Measurements from ENCODE around the gene SPDYE2B.
"Not testable (repeated sequence)": the region's sequence is repeated elsewhere in the genome, so short reads cannot be mapped to it uniquely, and the experiment has no call there.

SPDYE2B gene, protein sequence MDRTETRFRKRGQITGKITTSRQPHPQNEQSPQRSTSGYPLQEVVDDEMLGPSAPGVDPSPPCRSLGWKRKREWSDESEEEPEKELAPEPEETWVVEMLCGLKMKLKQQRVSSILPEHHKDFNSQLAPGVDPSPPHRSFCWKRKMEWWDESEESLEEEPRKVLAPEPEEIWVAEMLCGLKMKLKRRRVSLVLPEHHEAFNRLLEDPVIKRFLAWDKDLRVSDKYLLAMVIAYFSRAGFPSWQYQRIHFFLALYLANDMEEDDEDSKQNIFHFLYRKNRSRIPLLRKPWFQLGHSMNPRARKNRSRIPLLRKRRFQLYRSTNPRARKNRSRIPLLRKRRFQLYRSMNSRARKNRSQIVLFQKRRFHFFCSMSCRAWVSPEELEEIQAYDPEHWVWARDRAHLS

DNA sequence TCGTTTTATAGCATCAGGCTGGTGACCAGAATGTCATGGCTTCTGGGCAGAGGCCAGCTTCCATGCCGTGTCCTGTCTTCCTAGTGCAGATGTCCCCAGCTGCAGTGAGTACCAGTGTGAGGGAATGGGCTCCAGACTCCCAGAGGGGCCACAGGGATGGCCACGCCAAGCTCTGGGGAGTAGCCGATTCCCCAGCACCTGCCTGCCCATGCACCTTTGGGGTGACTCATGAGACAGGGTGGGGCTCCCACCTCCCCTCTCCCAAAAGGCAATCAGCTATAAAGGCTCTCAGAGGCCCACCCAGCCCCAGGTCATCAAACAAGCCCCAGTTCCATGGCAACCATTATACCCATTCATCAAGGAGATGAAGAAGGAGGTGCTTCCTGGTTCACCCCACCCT, at the start of gene SPDYE2B:
TSS of gene SPDYE2B (plus strand) at position 396 of the 400 bp plus-strand sequence. CDS start 2,030 bp downstream, outside the sequence.
- DNase-seq, result not testable (repeated sequence)

DNA sequence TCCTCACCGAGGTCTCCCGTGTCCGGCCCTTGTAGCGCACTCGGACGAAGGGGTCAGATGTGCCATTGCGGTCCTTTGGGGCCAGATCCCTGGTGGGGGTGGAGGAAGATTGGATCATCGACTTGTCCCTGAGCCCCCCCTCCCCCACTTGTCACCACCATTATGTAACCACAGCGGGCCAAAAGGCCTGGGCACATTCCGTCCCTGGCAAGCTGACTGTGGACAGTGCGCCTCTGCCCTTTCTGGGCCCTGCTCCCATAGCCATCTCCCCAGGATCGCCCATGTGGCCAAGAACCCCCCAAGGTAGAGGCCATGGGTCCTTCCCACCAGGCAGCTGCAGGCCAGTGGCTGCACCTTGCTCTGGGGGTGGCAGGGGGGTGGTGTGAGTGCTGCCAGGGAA, 47.8 kb upstream of the SPDYE2B start:
- DNase-seq, result not testable (repeated sequence)

DNA sequence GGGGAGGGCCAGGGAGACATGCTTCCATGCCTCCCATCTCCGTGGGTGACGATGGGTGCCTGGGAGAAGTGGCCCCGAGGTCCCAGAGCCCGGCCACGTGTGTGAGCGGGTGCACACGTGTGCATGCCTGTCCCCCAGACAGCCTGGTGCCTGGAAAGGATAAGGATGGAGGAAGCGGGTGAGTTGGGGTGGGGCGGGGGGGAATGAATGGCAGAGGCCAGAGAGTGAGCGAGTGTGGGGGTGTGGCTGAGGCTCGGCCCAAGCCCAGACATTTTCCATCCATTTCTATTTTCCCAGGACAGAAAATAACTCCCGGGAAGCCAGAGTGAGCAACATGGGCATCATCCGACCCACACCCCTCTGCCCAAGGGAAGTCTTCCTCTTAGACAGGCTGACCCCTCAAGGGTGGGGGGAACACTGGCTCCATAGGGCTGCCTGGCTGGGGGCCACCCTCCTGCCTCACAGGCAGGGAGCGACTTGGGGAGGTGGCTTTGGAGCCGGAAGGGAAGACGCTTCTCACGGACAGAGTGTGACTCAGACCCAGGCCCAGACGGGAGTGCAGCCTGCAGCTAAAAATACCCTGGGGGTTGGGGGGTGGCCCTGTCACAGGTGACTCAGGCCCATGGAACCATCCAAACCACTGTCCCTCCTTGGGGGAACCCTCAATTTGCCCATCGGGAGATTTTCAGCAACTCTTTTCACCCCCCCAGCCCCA, 45.5 kb upstream of the SPDYE2B start:
- DNase-seq, result not testable (repeated sequence)

DNA sequence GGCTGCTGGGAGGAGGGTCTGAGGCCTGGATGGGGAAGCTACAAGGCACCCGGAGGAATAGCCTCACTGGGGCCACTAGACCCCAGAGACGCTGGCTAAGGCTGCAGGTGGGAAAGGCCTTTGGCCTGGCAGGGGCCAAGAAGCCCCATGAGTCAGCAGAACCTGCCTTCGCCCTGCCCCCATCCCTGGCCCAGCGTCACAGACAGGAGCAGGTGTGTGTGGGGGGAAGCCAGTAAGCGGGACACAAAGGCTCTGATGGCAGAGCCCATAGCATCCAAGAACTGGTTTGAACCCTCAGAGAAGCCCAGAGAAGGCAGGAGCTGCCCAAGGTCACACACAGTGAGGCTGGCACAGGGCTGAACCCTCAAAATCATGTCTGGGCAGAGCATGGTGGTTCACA, 43.3 kb upstream of the SPDYE2B start:
- not testable (repeated sequence) for DNase-seq

DNA sequence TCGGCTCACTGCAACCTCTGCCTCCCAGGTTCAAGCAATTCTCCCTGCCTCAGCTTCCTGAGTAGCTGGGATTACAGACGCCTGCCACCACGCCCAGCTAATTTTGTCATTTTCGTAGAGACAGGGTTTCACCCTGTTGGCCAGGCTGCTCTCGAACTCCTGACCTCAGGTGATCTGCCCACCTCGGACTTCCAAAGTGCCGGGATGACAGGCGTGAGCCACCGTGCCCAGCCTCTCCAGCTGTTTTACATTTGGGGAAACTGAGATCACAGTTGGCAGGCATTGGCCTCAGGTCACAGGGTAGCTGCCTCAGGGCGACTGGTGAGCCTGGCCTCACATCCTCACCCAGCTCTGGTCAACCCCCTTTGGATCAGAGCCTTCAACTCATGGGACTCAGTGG, 40.4 kb upstream of the SPDYE2B start:
- not testable (repeated sequence) for DNase-seq

DNA sequence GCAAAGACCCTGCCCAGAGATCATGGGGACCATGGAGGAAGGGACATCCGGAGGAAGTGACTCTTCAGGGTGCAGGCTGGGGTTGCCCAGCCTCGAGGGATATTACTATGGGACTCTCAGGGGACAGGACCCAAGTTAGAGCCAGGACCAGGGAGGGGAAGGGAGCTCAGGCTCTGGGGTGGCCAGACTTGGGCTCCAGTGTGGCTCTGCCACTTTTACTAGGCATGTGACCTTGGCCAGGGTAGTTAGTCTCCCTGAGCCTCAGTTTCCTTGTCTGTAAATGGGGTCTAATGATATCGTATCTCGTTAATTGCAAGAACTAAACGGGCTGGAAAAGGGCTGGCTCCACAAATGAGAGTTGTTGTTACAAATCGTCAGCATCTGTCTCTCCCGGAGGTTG, 39.7 kb upstream of the SPDYE2B start:
- DNase-seq, result not testable (repeated sequence)

DNA sequence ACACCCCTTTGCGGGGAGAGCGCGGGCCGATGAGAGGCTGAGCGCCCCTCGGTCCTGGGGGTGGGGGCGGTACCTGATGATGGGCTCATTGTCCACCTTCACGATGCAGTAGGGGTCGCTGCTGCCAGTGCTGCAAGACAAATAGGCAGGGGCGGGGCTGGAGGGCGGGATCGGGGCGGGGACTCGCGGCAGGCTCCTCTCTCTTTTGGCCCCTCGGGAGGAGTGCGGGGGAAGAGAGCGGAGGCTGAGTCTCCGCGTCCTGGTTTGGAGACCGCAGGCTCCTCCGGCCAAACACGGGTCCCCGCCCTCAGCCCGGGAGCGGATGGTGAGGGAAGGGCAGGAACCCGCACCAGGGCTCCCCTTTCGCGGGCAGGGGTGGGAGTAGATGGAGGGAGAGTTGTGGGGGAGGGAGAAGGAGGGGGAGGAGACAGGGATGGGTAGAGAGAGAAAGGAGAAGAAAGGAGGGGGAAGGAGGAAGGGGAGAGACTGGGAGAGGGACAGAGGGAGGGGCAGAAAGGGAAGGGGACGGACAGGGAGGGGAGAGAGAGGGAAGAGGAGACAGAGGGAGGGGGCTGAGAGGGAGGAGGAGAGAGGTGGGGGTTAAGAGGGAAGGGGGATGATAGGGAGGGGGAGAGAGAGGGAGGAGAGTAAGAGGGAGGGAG, 39.0 kb upstream of the SPDYE2B start:
- DNase-seq, result not testable (repeated sequence)

DNA sequence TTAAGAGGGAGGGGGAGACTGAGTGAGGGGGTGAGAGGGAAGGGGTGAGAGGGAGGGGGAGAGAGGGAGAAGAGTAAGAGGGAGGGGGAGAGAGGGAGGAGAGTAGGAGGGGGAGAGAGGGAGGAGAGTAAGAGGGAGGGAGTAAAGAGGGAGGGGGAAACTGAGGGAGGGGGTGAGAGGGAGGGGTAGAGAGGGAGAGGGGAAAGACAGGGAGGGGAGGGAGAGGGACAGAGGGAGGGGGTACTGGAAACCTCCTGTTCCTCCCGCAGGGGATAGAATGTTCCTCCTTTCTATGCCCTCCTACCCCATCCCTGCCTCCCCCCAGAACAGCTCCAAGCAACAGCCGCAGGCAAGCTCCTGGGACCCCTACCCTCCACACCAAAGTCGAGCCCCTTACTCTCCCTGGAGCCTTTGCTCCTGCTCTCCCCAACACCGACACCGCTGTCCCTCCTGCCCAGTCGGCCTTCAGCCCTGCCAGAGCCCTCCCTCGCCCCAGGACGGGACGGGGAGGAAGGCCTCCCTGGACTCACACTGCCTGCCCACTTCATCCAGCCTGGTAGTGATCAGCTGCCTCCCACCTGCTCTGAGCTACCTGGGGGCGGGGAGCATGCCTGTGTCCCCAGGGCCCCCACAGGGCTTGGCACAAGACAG, 38.3 kb upstream of the SPDYE2B start:
- not testable (repeated sequence) for DNase-seq

DNA sequence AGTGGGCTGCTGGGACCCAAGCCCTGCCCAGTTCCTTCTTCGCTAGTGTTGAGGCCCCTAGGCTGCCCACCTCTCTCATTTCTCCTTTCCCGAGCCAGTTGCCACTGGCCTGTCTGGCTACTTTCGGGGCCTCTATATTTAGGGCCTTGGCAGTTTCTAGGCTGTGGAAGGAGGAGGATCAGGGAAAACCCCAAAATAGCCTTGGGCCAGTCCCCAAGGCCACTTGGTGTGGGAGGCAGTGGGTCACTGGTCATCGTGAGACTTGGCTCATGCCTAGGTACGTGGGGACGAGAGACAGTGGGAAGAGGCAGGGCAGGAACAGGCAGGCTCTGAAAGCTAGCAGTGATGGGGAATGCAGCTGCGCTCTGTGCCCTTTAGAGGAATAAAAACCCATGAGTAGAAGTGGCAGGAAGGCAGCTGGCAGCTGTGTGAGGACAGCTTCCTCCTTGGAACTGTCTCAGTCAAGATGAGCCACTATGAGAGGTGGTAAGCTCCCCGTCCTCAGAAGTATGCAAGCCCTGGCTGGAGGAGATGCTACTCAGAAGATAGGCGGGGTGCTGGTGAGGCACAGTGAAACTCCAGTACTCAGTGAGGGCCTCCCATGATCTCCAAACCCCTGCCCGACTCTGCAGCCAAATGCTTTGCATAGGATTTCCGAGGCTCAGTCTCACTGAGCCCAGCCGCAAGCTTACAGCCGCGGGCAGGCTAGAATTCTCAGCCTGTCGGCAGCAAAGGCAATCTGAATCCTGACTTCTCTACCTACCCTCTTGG, 36.4 kb upstream of the SPDYE2B start:
- DNase-seq, result not testable (repeated sequence)

DNA sequence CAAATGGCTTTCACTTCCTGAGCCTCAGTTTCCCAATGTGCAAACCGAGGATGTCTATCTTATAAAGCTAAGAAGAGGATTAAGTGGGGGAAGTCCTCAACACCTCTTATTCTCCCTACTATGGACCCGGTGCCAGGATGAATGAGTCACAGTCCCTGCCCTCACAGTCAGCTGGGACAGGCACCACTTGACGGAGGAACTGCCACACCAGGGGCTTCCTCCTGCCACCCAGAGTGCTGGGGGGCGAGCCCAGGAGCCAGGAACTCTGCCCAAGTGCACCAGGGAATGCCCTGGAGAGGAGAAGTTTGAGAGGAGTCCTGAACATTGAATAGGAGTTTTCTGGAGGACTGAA, 35.8 kb upstream of the SPDYE2B start:
- DNase-seq, result not testable (repeated sequence)

DNA sequence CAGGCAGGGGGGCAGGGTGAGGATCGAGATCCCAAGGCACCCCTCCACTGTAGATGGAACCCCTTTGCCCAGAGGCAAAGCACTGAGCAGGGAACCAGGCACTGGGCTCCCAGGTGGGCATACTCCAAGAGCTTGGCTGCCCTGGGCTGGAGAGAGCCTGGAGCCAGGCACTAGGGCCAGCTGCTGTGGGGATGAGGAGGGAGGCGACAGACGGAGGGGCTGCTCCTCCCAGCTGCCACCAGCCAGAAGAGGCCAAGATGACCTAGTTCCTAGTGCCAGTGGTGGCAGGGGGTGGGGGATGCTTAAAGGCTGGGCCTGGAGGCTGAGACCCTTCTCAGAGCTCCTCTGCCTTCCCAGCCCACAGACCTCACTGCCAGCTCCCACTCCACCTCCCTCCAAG, 35.2 kb upstream of the SPDYE2B start:
- not testable (repeated sequence) for DNase-seq

DNA sequence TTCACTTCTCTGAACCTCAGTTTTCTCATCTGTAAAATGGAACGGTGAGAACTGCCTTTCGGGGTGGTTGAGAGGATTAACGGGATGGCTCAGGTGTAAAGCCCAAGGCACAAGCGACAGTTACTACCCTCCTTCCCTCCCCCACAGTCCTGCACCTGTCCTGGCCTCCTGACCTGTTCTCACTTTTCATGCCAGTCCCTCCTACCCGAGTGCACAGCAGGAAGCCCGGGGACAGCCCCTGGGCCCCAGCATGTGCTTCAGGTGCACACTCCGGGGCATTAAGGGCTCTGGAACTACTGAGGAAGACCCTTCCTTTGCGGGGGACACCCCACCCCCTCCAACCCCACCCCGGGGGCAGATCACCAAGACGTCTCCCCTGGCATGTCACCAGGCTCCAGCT, 34.2 kb upstream of the SPDYE2B start:
- DNase-seq, result not testable (repeated sequence)

DNA sequence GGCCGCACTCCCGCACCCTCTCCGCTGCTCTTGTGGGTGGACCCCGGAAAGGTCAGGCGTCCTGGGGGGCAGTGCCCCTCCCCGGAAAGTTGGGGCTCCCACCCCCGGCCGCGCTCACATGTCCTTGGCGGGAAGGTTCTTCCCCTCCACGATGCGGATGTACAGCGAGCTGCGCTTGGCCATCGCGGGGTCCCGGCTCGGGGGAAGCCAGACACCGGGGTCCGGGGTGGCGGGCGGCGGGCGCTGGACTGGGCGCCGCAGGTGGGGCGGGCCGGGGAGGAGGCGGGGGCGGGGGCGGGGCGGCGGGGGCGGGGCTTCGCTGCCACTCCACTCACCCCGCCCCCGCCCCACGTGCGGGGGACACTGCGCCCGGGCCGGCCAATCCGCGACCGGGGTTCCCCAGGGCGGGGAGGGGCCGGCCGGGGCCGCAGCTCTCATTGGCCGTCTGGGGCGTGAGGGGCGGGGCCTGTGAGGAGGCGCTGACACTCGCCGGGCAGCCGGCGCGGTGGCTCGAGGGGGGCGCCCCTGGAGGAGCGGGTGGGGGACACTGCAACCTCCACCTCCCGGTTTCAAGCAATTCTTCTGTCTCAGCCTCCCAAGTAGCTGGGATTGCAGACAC, 33.5 kb upstream of the SPDYE2B start, which contains the start of gene RASA4:
TSS of gene RASA4 (minus strand) at position 250 of the 619 bp plus-strand sequence. CDS start at position 183, 67 bp downstream.
- not testable (repeated sequence) for DNase-seq

DNA sequence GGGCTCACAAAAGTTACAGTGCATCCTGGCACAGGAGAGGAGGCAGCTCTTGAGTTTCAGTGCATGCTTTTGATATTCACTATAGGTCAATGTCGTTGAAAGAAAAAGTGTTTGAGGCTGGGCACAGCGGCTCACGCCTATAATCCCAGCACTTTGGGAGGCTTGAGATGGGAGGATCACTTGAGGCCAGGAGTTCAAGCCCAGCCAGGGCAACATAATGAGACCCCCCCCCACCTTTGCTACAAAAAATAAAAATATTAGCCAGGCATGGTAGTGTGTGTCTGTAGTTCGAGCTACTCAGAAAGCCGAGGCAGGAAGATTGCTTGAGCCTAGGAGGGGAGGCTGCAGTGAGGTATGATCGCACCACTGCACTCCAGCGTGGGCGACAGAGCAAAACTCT, 32.0 kb upstream of the SPDYE2B start:
- not testable (repeated sequence) for DNase-seq

DNA sequence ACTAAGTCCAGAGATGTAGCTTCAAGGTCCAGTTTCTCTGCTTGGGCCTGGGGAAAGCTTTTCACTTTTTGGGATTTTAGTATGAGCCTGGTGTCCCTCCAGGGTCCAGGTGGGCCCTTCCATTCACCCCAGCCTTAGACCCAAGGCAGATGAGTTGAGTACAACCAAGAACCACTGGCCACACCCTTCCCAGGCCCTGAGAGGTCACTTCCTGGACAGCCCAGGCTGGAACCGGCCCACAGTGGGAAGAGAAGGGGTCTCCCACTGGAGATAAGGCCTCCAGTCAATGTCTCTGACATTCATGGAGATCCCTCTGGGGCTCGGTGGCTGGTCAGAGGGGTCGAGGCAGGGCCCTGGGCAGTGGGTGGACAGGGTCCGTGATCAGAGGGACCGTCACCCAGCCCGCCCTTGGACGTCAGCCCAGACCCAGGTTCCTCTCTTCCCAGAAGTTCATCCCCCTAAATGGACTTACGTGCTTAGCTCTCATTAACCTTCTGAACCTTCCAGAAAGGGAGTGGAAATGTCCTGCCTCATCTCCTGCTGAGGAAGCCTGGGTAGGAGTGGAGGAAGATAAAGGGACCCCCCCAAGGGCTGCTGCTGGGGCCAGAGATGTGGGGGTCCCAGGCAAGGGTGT, 22.7 kb upstream of the SPDYE2B start:
- not testable (repeated sequence) for DNase-seq

DNA sequence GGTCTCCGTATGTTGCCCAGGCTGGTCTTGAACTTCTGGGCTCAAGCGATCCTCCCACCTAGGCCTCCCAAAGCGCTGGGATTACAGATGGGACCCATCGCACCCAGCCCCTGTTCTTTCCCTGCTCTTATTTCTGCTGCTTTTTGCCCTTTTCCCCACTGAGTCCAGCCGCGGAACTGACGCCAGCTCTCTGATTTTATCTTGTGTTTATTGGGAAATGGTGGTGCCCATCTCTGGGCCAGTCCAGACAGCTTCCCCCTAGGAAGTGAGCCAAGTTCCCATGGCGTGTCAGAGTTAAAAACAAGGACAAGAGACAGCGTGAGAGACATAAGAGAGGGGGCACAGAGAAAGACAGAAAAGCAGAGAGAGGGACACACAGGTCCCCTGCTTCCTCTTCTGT, 19.5 kb upstream of the SPDYE2B start:
- DNase-seq, result not testable (repeated sequence)

DNA sequence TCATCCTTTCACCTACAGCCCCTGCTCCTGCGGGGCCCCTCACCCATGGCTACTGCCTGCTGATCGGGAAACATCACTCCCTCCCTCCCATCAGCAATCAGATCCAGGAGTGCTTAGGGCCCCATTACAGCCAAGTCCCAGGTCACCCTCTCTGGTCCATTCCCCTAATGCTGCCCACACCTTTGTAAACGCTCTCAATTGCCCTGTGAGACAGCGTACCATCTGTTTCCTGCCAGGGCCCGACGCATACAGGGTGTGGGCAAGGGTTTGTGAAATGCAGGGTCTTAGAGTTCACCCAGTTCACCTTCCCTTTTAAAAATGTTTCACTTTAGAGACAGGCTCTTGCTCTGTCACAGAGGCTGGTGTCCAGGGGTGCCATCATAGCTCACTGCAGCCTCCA, 15.8 kb upstream of the SPDYE2B start:
- DNase-seq, result not testable (repeated sequence)

DNA sequence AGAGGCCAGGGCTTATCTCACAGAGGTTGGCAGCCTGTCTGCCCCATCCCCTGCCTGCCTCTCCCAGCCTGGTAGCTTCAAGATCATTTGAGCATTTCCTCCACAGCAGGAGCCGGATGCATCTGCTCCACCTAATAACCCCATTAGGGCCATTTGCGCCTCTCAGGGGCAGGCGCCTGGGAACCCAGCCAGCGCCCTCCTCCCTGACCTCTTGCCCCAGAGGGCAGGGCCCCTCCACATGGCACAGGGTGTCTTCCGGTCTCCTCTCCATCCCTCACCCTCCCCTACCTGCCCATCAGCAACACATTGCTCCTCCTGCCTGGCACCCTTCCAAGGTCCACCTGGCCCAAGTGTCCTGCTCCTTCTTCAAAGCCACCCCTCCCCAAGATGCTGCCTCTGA, 14.8 kb upstream of the SPDYE2B start:
- not testable (repeated sequence) for DNase-seq

DNA sequence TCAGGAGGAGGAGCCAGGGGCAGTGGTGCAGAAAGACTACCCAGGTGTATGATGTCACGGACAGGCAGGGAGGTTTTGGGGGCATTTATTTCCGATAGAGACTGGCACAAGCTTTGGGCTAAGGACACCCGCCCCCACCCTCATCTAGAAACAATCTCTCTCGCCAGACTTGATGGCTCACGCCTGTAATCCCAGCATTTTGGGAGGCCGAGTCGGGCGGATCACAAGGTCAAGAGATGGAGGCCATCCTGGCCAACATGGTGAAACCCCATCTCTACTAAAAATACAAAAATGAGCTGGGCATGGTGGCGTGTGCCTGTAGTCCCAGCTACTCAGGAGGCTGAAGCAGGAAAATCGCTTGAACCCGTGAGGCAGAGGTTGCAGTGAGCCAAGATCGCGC, 13.2 kb upstream of the SPDYE2B start:
- DNase-seq, result not testable (repeated sequence)

DNA sequence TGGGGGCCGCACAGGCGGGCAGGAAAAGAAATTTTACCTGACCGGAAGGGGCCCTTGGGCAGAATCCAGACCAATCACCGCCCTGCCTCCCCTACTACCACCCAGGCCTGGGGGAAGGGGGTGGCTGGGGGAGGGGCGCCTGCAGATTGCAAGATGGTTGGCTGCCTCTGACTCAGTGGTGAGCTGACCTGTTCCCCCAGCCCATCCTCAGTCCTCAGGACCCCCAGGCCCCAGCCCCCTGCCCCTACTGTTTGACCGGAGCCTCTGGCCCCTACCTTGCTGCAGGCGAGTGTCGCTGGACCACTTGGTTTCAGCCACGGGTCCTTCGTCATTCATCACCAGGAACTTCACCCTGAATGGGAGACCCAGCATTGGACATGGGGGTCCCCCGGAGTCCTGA, 11.3 kb upstream of the SPDYE2B start:
- DNase-seq, result not testable (repeated sequence)

DNA sequence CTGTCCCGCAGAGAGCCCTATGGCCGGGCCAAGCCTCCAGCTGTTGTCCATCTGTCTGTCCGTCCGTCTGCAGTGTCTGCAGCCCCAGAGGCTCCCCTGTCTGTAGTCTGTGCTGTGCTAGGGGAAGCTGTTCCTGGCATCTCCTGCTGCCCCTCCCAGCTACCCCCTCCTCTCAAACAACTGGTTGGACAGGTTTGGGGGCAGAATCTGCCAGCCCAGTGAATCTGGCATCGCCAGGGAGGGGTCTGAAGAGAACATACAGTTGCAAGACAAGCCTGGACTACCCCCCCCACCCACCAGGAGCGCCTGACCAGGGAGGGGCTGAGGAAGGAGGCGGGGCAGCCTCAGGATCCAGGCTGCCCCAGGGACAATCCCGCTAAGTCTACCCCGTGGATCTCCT, 7.4 kb upstream of the SPDYE2B start, which contains the start of gene UPK3BL1:
TSS of gene UPK3BL1 (minus strand) at position 101 of the 400 bp plus-strand sequence. CDS start at position 51, 50 bp downstream.
- DNase-seq, result not testable (repeated sequence)

Data from NCI-H1436 treated with DMSO at 0.1 percent for 48 hours (cell line).